AG08395 (cell line): ENCODE results near the gene GEMIN5.

ENCODE experiments used
- DNase-seq: peaks from one replicate; pipeline ENCODE4 v3.0.0; 2012; ENCODE audit warnings: mixed read lengths, low spot score

GEMIN5 gene

DNA sequence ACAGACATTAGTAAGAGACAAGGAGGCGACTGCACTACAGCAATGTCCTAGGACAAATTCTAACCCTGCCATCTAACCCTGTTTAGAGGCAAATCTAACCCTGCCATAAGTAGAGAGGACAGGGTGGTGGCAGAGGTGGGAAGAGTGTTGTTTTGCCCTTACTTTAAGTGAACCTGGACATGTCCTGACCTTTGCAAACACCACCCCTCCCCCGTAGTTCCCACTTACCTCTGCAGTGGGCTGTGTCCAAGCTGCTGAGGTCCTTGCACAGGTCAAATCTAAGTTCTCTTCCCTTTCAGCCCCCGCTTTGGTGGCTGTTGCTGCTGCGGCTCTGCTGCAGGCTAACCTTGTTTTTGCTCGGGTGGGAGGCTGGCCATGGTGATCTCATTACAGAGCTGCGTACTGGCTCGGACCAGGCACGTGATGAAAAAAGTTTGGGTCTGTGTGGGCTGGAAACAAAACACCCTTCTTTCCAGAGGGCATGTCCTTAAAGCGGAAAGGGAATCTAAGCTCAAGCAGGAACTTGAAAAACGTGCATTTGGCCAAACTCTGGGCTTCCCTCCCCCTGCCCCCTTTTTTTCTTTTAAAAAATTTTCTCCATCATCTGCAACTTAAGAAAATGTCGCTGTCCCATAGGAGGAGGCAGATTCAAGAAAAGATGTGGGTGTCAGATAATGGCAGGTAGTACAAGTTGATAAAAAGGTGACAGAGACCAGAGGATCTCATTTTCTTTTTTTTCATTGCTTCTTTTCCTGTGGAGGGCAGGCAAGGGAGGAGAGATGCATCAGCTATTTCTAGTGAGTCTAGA lies 87.6 kb downstream of the GEMIN5 start, which contains the start of gene FAXDC2:
Gene FAXDC2, minus strand, starts transcription at position 349 of the 808 bp plus-strand sequence. CDS start 12,425 bp downstream, outside the sequence.
- DNase-seq: peak; percentile 87

DNA sequence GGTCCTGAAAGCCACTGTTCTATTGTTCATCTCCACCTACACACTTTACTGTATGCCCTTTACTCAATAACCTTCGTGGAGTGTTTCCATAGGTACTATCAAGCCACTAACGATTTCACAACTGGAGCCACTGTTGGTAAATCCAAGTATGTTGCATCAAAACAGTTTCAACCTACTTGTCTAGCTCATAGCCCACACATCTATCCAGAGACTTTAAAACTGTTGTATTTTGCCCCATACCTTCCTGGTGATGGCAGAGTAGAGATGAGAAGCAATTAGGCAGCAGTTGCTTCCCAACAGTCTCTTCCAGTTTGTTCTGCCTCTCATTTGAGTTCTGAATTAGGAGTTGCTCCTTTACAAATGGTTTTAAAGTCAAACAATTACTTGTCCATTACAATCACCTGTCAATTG lies 88.2 kb downstream of the GEMIN5 start:
- DNase-seq: no peak

DNA sequence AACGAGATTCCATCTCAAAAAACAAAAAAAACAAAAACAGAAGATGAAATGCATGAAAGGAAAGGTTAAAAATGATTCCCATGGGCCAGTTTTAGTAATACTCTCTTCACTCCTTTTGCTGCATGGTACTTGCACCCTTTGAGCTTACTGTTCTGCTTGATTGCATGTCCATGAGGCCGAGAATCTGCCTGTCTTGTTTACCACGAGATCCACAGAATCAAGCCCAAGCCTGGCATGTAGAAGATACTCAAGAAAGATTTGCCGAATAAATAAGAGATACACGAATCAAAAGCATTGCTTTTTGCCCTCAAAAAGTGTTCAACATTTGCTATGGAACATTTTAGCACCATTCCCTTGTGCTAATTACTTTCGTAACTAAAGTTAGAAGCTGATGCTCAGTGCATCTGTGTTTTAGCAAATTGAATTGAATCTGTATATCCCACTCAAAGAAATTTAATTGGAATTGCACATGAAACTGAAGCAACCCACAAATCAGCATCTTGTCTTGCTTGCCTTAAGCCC lies 88.7 kb downstream of the GEMIN5 start:
- DNase-seq: no peak

DNA sequence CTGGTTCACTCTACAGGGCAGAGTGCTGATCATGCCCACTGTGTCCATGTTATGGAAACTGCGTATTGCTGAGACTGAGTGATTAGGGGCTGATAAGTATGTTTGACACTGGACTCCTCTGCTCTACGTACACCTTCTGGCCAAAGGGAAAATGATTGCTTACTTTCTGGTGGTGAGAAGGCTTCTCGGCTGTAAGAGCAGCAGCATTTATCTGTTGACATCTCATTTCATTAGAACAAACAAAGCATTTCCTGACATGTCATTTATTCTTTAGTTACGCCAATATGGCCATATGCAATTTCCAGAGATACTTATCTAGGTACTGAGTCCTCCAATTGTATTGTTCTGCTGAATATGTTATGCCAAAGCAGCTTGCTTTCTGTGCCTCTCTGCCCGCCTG lies 93.2 kb downstream of the GEMIN5 start:
- no peak for DNase-seq

DNA sequence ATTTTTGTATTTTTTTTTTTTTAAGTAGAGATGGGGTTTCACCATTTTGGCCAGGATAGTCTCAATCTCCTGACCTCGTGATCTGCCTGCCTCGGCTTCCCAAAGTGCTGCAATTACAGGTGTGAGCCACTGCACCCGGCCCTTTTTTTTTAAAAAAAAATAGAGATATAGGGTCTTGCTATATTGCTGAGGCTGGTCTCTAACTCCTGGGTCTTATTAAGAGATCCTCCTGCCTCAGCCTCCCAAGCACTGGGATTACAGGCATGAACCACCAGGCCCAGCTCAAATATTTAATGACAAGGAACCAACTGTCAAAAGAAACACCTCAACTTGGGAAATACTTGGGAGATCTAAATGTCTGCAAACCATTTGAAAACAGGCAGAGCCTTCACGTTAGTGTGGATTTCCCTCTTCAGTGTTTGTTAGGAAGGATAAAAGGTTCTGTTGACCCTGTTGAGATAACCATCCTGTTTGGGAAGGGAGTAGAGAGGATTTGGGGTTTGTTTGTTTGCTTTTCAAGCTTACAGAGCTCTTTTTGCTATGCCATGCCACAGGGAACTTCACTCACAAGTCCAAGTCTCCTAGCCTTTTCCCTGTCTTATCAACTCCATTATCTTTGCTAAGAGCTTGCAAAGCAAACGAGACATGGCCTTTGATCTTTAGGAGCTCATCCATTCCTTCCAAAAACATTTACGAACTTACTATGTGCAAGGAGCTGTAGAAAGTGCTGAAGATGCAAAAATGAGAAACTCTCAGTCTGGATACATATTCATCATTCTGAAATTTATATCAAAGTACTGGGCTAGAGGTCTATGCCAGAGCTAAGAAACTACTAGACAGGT lies 95.1 kb downstream of the GEMIN5 start:
- DNase-seq: no peak

DNA sequence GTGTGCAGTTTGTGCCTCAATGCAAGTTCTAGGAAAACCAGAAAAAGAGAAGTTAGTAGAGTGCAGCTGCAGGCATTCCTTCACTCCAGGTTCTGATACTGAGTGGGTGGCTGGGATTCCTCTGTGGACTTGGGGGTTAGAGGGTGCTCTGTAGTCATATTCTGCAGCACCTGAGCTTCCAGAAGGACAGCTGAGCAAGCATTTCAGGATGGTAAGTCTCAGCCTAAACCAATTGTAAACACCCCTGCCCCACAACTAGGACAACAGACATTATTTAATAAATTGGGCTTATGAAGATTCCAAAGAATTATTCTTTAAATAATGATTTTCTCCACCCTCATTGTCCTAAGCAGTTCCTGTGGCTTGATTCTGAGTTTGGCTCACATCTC lies 96.7 kb downstream of the GEMIN5 start:
- no peak for DNase-seq

DNA sequence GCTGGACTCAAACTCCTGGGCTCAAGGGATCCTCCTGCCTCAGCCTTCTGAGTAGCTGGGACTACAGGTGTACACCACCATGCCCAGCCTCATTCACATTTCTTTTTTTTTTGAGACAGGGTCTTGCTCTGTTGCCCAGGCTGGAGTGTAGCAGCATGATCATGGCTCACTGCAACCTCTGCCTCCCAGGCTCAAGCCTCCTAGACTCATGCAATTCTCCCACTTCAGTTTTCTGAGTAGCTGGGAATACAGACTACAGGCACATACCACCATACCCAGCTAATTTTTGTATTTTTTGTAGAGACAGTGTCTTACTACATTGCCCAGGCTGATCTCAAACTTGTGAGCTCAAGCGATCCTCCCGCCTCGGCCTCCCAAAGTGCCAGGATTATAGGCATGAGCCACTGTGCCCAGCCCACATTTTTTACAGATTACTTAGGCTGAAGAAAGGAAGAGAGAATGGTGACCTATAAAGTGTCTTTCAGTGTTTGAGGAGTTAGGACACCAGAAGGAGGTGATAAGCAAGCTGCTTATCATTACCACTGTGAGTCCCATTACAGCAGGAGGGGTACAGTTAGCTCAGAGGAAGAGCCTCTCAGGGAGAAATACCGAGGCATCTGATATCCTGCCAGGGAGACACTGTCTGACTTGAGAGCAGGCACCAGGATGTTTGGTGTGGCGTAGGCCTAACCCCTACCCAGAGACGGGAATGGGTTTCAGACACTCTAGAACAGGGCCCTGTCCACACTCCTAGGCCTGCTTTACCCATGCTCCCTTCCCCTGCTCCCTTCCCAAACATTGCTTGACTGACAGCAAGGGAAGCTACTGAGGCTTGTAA lies 97.4 kb downstream of the GEMIN5 start:
- DNase-seq: no peak
